Nephron progenitor cell (in vitro differentiated cells): Measurements from ENCODE around the gene ANKZF1.

Experiments used
- DNase-seq: peaks from one replicate; pipeline ENCODE4 v3.0.0; 2021
- H3K27ac Mint-ChIP-seq: 2 replicates; pipeline ENCODE4 v1.8.0; 2021; ENCODE audit warnings: mild to moderate bottlenecking, moderate library complexity, mixed read lengths
- H3K27me3 Mint-ChIP-seq: 2 replicates; pipeline ENCODE4 v1.8.0; 2021; ENCODE audit warnings: mild to moderate bottlenecking, low read depth, mixed read lengths; ENCODE audit not compliant: poor library complexity
- H3K36me3 Mint-ChIP-seq: 2 replicates; pipeline ENCODE4 v1.8.0; 2021; ENCODE audit warnings: low read depth, mixed read lengths
- H3K4me1 Mint-ChIP-seq: 2 replicates; pipeline ENCODE4 v1.8.0; 2021; ENCODE audit warnings: mixed read lengths
- H3K4me3 Mint-ChIP-seq: 2 replicates; pipeline ENCODE4 v1.8.0; 2021; ENCODE audit warnings: mild to moderate bottlenecking, moderate library complexity, mixed read lengths
- H3K9me3 Mint-ChIP-seq: 2 replicates; pipeline ENCODE4 v1.8.0; 2021; ENCODE audit warnings: mild to moderate bottlenecking, moderate library complexity, mixed read lengths
- CTCF ChIP-seq: fragments of 200-600 bp; sonication (generic); IDR thresholded peaks from 2 replicates; pipeline ENCODE4 v1.5.0; 2021; ENCODE audit warnings: antibody characterized with exemption

The ANKZF1 gene

DNA sequence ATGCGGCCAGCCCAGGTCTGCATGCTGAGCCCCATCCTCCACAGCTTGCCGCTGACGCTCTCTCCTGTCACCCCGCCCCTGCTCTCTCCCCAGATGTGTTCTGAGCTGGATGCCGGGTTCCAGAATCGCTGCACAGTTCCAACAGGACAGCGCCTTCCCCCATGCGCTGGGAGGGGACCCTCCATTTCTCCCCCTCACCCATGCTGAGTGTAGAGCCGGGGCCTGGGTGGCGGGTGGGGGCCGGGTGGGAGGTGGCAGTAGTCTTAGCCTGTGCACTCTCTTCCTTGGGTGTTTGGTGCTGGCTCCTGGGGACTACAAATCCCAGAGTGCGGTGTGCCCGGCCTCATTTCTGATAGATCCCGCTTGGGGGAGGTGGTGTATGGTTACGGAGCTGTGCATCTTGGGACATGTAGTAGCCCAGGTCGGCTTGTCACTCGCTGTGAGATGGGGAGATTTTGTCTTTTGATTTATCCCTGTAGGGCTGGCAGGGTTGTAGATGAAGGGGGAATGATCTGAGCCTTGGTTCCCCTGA is 56.4 kb downstream of the ANKZF1 start:
- no peak for TF ChIP-seq CTCF
- no peaks in the 10 kb centered on the region for H3K9me3 Mint-ChIP-seq
- H3K27me3 Mint-ChIP-seq: peaks cover 7% of the 10 kb centered on the region
- H3K36me3 Mint-ChIP-seq: peaks cover 10% of the 10 kb centered on the region
- no peak overlapping the region for H3K27ac Mint-ChIP-seq
- peak; percentile 72 for DNase-seq
- no peak overlapping the region for H3K4me3 Mint-ChIP-seq
- H3K4me1 Mint-ChIP-seq: peaks cover 34% of the 10 kb centered on the region
